ENCODE results near the gene FAM217B. TPM values are rescaled to one million over a fixed set of nuclear protein-coding genes. Genes with fewer than 3 reads are reported as not detected.

FAM217B gene
- total RNA-seq, result 6.2 TPM

- DNase-seq, result peak; percentile 96
Measured at GRCh38 chr20:59940129-59940955, at the start of gene FAM217B, which contains the start of gene PPP1R3D. Gene FAM217B (plus strand): TSS chr20:59940389. CDS start chr20:59943944, 3,555 bp downstream. Gene PPP1R3D (minus strand): TSS chr20:59940305. CDS start chr20:59939931, 374 bp downstream.

- DNase-seq, result no peak
Measured at GRCh38 chr20:59891581-59891980, 48.6 kb upstream of the FAM217B start.

- DNase-seq, result no peak
Measured at GRCh38 chr20:59895908-59896307, 44.3 kb upstream of the FAM217B start.

GRCh38 chr20:59902470-59902869, 37.7 kb upstream of the FAM217B start:
- DNase-seq, result no peak

GRCh38 chr20:59903621-59904020, 36.6 kb upstream of the FAM217B start:
- DNase-seq, result no peak

- no peak for DNase-seq
Measured at GRCh38 chr20:59908855-59909254, 31.3 kb upstream of the FAM217B start.

- DNase-seq, result no peak
Measured at GRCh38 chr20:59911041-59911440, 29.1 kb upstream of the FAM217B start.

GRCh38 chr20:59912609-59913008, 27.6 kb upstream of the FAM217B start:
- no peak for DNase-seq

GRCh38 chr20:59920944-59921343, 19.2 kb upstream of the FAM217B start:
- DNase-seq, result no peak

- no peak for DNase-seq
Measured at GRCh38 chr20:59923514-59923913, 16.7 kb upstream of the FAM217B start.

- no peak for DNase-seq
Measured at GRCh38 chr20:59925359-59925758, 14.8 kb upstream of the FAM217B start.

GRCh38 chr20:59925899-59926298, 14.3 kb upstream of the FAM217B start:
- DNase-seq, result no peak

GRCh38 chr20:59931511-59932312, 8.5 kb upstream of the FAM217B start:
- no peak for DNase-seq

GRCh38 chr20:59932616-59933295, 7.4 kb upstream of the FAM217B start:
- no peak for DNase-seq

GRCh38 chr20:59933296-59933848, 6.8 kb upstream of the FAM217B start, which contains the start of gene SYCP2:
Gene SYCP2 (minus strand): TSS chr20:59933637. CDS start chr20:59922413, 11,224 bp downstream.
- no peak for DNase-seq

GRCh38 chr20:59933849-59934585, 6.2 kb upstream of the FAM217B start:
- peak; percentile 17 for DNase-seq

GRCh38 chr20:59935457-59936185, 4.6 kb upstream of the FAM217B start:
- DNase-seq, result no peak

GRCh38 chr20:59936409-59936808, 3.8 kb upstream of the FAM217B start:
- no peak for DNase-seq

GRCh38 chr20:59937150-59937549, 3.0 kb upstream of the FAM217B start:
- no peak for DNase-seq

GRCh38 chr20:59938221-59938620, 2.0 kb upstream of the FAM217B start:
- DNase-seq, result no peak

- no peak for DNase-seq
Measured at GRCh38 chr20:59938696-59939051, 1.5 kb upstream of the FAM217B start.

All from skin of body (tissue), 2 donors.